ENCODE results near the gene ADSL.

Gene ADSL

GRCh38 chr22:40329466-40329865 lies 16.8 kb upstream of the ADSL start:
- Histone ChIP-seq H3K4me3 (replicated peaks; ENCODE audit: low read depth, low read length) (no peak overlapping the region), H3K36me3 (ENCODE audit: control insufficient read depth, insufficient read depth, low read length) (peaks cover 1% of the 10 kb centered on the region; the same call in 1 of the 2 replicates), H3K27me3 (replicated peaks; ENCODE audit: control insufficient read depth, insufficient read depth, low read length) (no peaks in the 10 kb centered on the region)
- DNase-seq (ENCODE audit: extremely low read depth, insufficient read length), result no peak
- TF ChIP-seq CTCF (IDR thresholded peaks at IDR 0.05; ENCODE audit: insufficient read depth, low read length, poor library complexity, severe bottlenecking), result no peak

- no peak for TF ChIP-seq CTCF (IDR thresholded peaks at IDR 0.05; ENCODE audit: insufficient read depth, low read length, poor library complexity, severe bottlenecking)
- Histone ChIP-seq H3K36me3 (ENCODE audit: control insufficient read depth, insufficient read depth, low read length) (peaks cover 1% of the 10 kb centered on the region; the same call in 1 of the 2 replicates), H3K4me3 (replicated peaks; ENCODE audit: low read depth, low read length) (no peak overlapping the region), H3K27me3 (replicated peaks; ENCODE audit: control insufficient read depth, insufficient read depth, low read length) (no peaks in the 10 kb centered on the region)
- no peak for DNase-seq (ENCODE audit: extremely low read depth, insufficient read length)
Measured at GRCh38 chr22:40330086-40330485, 16.2 kb upstream of the ADSL start.

GRCh38 chr22:40330615-40331014 lies 15.7 kb upstream of the ADSL start:
- Histone ChIP-seq H3K27me3 (replicated peaks; ENCODE audit: control insufficient read depth, insufficient read depth, low read length) (no peaks in the 10 kb centered on the region), H3K4me3 (replicated peaks; ENCODE audit: low read depth, low read length) (no peak overlapping the region), H3K36me3 (ENCODE audit: control insufficient read depth, insufficient read depth, low read length) (peaks cover 1% of the 10 kb centered on the region; the same call in 1 of the 2 replicates)
- DNase-seq (ENCODE audit: extremely low read depth, insufficient read length), result no peak
- no peak for TF ChIP-seq CTCF (IDR thresholded peaks at IDR 0.05; ENCODE audit: insufficient read depth, low read length, poor library complexity, severe bottlenecking)

GRCh38 chr22:40331706-40332105 lies 14.6 kb upstream of the ADSL start:
- Histone ChIP-seq H3K4me3 (replicated peaks; ENCODE audit: low read depth, low read length) (no peak overlapping the region), H3K27me3 (replicated peaks; ENCODE audit: control insufficient read depth, insufficient read depth, low read length) (no peaks in the 10 kb centered on the region), H3K36me3 (ENCODE audit: control insufficient read depth, insufficient read depth, low read length) (peaks cover 1% of the 10 kb centered on the region; the same call in 1 of the 2 replicates)
- no peak for DNase-seq (ENCODE audit: extremely low read depth, insufficient read length)
- TF ChIP-seq CTCF (IDR thresholded peaks at IDR 0.05; ENCODE audit: insufficient read depth, low read length, poor library complexity, severe bottlenecking), result no peak

GRCh38 chr22:40332319-40332781 lies 13.9 kb upstream of the ADSL start:
- DNase-seq (ENCODE audit: extremely low read depth, insufficient read length), result no peak
- H3K36me3 ChIP-seq (ENCODE audit: control insufficient read depth, insufficient read depth, low read length), result peaks cover 1% of the 10 kb centered on the region; the same call in 1 of the 2 replicates
- H3K27me3 ChIP-seq (replicated peaks; ENCODE audit: control insufficient read depth, insufficient read depth, low read length), result no peaks in the 10 kb centered on the region
- H3K4me3 ChIP-seq (replicated peaks; ENCODE audit: low read depth, low read length), result no peak overlapping the region
- no peak for TF ChIP-seq CTCF (IDR thresholded peaks at IDR 0.05; ENCODE audit: insufficient read depth, low read length, poor library complexity, severe bottlenecking)

GRCh38 chr22:40334060-40334459 lies 12.2 kb upstream of the ADSL start:
- no peak for TF ChIP-seq CTCF (IDR thresholded peaks at IDR 0.05; ENCODE audit: insufficient read depth, low read length, poor library complexity, severe bottlenecking)
- H3K4me3 ChIP-seq (replicated peaks; ENCODE audit: low read depth, low read length), result no peak overlapping the region
- H3K27me3 ChIP-seq (replicated peaks; ENCODE audit: control insufficient read depth, insufficient read depth, low read length), result no peaks in the 10 kb centered on the region
- peaks cover 1% of the 10 kb centered on the region; the same call in 1 of the 2 replicates for H3K36me3 ChIP-seq (ENCODE audit: control insufficient read depth, insufficient read depth, low read length)
- DNase-seq (ENCODE audit: extremely low read depth, insufficient read length), result no peak

Data from GM06990 (cell line).